GM12878 (cell line): ENCODE measurements around the gene CHST5.

Experiments used
- HDAC2 ChIP-seq: fragments of 200-600 bp; sonication (generic); IDR thresholded peaks from 2 replicates; pipeline ENCODE4 v1.6.1; 2017
- SMARCA5 ChIP-seq: fragments of 450-650 bp; IDR thresholded peaks from 2 replicates; pipeline ENCODE4 v1.6.1; 2017; ENCODE audit warnings: mild to moderate bottlenecking

GRCh38 chr16:75486676-75487313, 49.1 kb downstream of the CHST5 start:
- TF ChIP-seq HDAC2 (no peak), SMARCA5 (no peak)
